Activated gamma-delta T cell treated with anti-CD3 and anti-CD28 coated beads, Interleukin-2, amount 50 U/mL, for 16 hours (primary cell): ENCODE measurements around the gene PTPA.

Experiments
- DNase-seq: peaks from one replicate; pipeline ENCODE4 v3.0.0-alpha.2; 2020; ENCODE audit warnings: low read depth

Gene PTPA

GRCh38 chr9:129138476-129139232 lies 27.4 kb downstream of the PTPA start:
- DNase-seq = no peak

- DNase-seq = peak; percentile 64
Observed at GRCh38 chr9:129139233-129139992, 28.2 kb downstream of the PTPA start.

GRCh38 chr9:129139993-129140396 lies 28.8 kb downstream of the PTPA start:
- DNase-seq = peak; percentile 71

- DNase-seq = no peak
Observed at GRCh38 chr9:129140397-129141065, 29.3 kb downstream of the PTPA start.

- peak; percentile 27 for DNase-seq
Observed at GRCh38 chr9:129141066-129142041, 30.1 kb downstream of the PTPA start.

GRCh38 chr9:129142138-129142935 lies 31.1 kb downstream of the PTPA start:
- DNase-seq = no peak

- DNase-seq = peak; percentile 63
Observed at GRCh38 chr9:129143031-129143927, 32.1 kb downstream of the PTPA start.

GRCh38 chr9:129145316-129145715 lies 34.1 kb downstream of the PTPA start:
- no peak for DNase-seq

- DNase-seq = no peak
Observed at GRCh38 chr9:129145841-129146292, 34.7 kb downstream of the PTPA start.

- no peak for DNase-seq
Observed at GRCh38 chr9:129146441-129146941, 35.3 kb downstream of the PTPA start.

GRCh38 chr9:129148463-129149204 lies 37.4 kb downstream of the PTPA start:
- no peak for DNase-seq

- DNase-seq = no peak
Observed at GRCh38 chr9:129149442-129149841, 38.2 kb downstream of the PTPA start.

GRCh38 chr9:129150122-129150521 lies 38.9 kb downstream of the PTPA start:
- DNase-seq = no peak

GRCh38 chr9:129150672-129151211 lies 39.5 kb downstream of the PTPA start:
- DNase-seq = no peak

- DNase-seq = no peak
Observed at GRCh38 chr9:129151469-129151868, 40.3 kb downstream of the PTPA start.

GRCh38 chr9:129154866-129155477 lies 43.8 kb downstream of the PTPA start:
- no peak for DNase-seq

- DNase-seq = no peak
Observed at GRCh38 chr9:129156163-129156562, 44.9 kb downstream of the PTPA start.
